Omental fat pad (tissue), 4 donors: ENCODE measurements around the gene GAS2L1. TPM values are rescaled to one million over a fixed set of nuclear protein-coding genes. Genes with fewer than 3 reads are reported as not detected.

Experiments
- ATAC-seq: fragments of 150-250 bp; one replicate; pipeline ENCODE4 v1.9.1; 2016; ENCODE audit warnings: mild to moderate bottlenecking, moderate library complexity; ENCODE audit not compliant: low FRiP score
- DNase-seq: peaks from one replicate; pipeline ENCODE4 v3.0.0-alpha.2; 2019; ENCODE audit warnings: low spot score
- total RNA-seq, 4 donors: library from RNA; depleted of rRNA; stranded (reverse); fragments of >200 nt; gene quantifications; one replicate each; pipeline ENCODE4 v1.1.0, GENCODE V29; 2016
- TF ChIP-seq, protein P1 (sequence below), 3 donors: fragments of 450-650 bp; IDR thresholded peaks; one replicate each; pipeline ENCODE4 v1.5.1; 2016 to 2017; ENCODE audit warnings: antibody characterized with exemption in 3 of 3, mild to moderate bottlenecking in 3 of 3, moderate library complexity in 2 of 3

The GAS2L1 gene
- total RNA-seq, 4 donors from 2014 or later: 13.4 to 29.0 (median 22.7) TPM

- TF ChIP-seq, protein P1, sequence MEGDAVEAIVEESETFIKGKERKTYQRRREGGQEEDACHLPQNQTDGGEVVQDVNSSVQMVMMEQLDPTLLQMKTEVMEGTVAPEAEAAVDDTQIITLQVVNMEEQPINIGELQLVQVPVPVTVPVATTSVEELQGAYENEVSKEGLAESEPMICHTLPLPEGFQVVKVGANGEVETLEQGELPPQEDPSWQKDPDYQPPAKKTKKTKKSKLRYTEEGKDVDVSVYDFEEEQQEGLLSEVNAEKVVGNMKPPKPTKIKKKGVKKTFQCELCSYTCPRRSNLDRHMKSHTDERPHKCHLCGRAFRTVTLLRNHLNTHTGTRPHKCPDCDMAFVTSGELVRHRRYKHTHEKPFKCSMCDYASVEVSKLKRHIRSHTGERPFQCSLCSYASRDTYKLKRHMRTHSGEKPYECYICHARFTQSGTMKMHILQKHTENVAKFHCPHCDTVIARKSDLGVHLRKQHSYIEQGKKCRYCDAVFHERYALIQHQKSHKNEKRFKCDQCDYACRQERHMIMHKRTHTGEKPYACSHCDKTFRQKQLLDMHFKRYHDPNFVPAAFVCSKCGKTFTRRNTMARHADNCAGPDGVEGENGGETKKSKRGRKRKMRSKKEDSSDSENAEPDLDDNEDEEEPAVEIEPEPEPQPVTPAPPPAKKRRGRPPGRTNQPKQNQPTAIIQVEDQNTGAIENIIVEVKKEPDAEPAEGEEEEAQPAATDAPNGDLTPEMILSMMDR (IDR thresholded peaks at IDR 0.05): no peak
- no peak for ATAC-seq
- no peak for DNase-seq
Measured at GRCh38 chr22:29298641-29299040, 7.8 kb upstream of the GAS2L1 start.

DNA sequence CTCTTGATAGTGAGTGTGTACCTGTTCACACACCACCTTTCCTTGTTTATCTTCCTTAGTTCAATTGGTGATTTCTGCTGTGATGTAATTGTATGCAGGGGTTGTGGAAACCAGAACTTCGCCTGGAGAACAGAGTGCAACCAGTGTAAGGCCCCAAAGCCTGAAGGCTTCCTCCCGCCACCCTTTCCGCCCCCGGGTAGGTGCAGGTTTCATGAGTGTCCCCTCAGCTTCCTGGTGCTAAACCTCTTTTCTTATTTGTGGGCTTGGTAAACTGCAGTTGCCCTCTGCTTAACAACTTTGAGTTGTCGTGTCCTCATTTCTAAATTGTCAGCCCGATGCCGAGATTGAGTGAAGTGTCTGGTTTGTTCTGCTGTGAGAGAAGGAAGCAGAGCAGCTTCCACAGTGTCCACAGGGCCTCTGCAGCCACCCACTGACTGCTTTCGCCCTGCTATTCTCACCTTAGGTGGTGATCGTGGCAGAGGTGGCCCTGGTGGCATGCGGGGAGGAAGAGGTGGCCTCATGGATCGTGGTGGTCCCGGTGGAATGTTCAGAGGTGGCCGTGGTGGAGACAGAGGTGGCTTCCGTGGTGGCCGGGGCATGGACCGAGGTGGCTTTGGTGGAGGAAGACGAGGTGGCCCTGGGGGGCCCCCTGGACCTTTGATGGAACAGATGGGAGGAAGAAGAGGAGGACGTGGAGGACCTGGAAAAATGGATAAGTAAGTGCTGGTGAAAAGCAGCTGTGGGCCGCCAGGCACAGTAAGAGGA, 7.1 kb upstream of the GAS2L1 start:
- TF ChIP-seq, protein P1 (IDR thresholded peaks at IDR 0.05): no peak
- ATAC-seq: no peak
- no peak for DNase-seq

- no peak for ATAC-seq
- TF ChIP-seq, protein P1 (IDR thresholded peaks at IDR 0.05): no peak
- no peak for DNase-seq
Measured at GRCh38 chr22:29300467-29300806, 6.0 kb upstream of the GAS2L1 start.

- TF ChIP-seq, protein P1 (IDR thresholded peaks at IDR 0.05): no peak
- DNase-seq (no peak), ATAC-seq (no peak)
Measured at GRCh38 chr22:29300807-29301601, 5.4 kb upstream of the GAS2L1 start.

GRCh38 chr22:29301716-29302401, 4.6 kb upstream of the GAS2L1 start:
- ATAC-seq: no peak
- no peak for DNase-seq
- TF ChIP-seq, protein P1 (IDR thresholded peaks at IDR 0.05): no peak

DNA sequence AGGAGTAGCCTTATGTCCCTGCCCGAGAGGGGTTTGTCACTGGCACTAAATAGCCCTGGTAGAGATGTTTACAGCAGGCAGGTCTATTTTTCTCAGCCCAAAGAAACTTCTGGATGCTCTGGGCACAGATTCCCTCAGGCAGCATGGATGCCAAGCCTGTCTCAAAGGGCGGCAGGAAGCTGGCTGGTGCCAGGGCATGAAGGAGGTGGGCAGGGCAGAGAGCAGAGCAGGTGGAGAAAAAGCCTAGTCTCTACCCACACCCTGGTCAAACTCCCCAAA, 4.1 kb upstream of the GAS2L1 start:
- ATAC-seq (no peak), DNase-seq (no peak)
- TF ChIP-seq, protein P1 (IDR thresholded peaks at IDR 0.05): no peak
